Measurements from ENCODE around the gene MPPE1.
"Not testable (repeated sequence)": the region's sequence is repeated elsewhere in the genome, so short reads cannot be mapped to it uniquely, and the experiment has no call there.

MPPE1 gene

GRCh38 chr18:11857177-11857887 is 50.8 kb downstream of the MPPE1 start:
- DNase-seq (ENCODE audit: low spot score): peak; percentile 66

- not testable (repeated sequence) for DNase-seq (ENCODE audit: low spot score)
These were observed 53.6 kb downstream of the MPPE1 start for GRCh38 chr18:11854554-11854953.

- DNase-seq (ENCODE audit: low spot score): peak; percentile 59
These were observed 56.2 kb downstream of the MPPE1 start for GRCh38 chr18:11851806-11852337.

GRCh38 chr18:11851146-11851805 is 56.8 kb downstream of the MPPE1 start, which contains the start of gene CHMP1B:
CHMP1B (plus strand) TSS chr18:11851413; CDS start chr18:11851512, 99 bp downstream.
- DNase-seq (ENCODE audit: low spot score): peak; percentile 98

GRCh38 chr18:11850821-11851145 is 57.3 kb downstream of the MPPE1 start:
- DNase-seq (ENCODE audit: low spot score): no peak

GRCh38 chr18:11849841-11850634 is 58.1 kb downstream of the MPPE1 start:
- no peak for DNase-seq (ENCODE audit: low spot score)

- DNase-seq (ENCODE audit: low spot score): no peak
These were observed 58.8 kb downstream of the MPPE1 start for GRCh38 chr18:11849279-11849678.

GRCh38 chr18:11847811-11848210 is 60.3 kb downstream of the MPPE1 start:
- no peak for DNase-seq (ENCODE audit: low spot score)

- DNase-seq (ENCODE audit: low spot score): no peak
These were observed 62.5 kb downstream of the MPPE1 start for GRCh38 chr18:11845654-11846053.

- no peak for DNase-seq (ENCODE audit: low spot score)
These were observed 63.7 kb downstream of the MPPE1 start for GRCh38 chr18:11844436-11844835.

GRCh38 chr18:11842562-11842961 is 65.6 kb downstream of the MPPE1 start:
- no peak for DNase-seq (ENCODE audit: low spot score)

GRCh38 chr18:11840493-11840892 is 67.6 kb downstream of the MPPE1 start:
- DNase-seq (ENCODE audit: low spot score): no peak

GRCh38 chr18:11839556-11839955 is 68.6 kb downstream of the MPPE1 start:
- no peak for DNase-seq (ENCODE audit: low spot score)

GRCh38 chr18:11834772-11835171 is 73.3 kb downstream of the MPPE1 start:
- no peak for DNase-seq (ENCODE audit: low spot score)
